ENCODE results near the gene CENPS. TPM values are rescaled to one million over a fixed set of nuclear protein-coding genes. Genes with fewer than 3 reads are reported as not detected.
"Not testable (repeated sequence)": the region's sequence is repeated elsewhere in the genome, so short reads cannot be mapped to it uniquely, and the experiment has no call there.

Gene CENPS
- total RNA-seq, 2 donors from 2014 or later: 13.2 to 26.6 TPM

- no peaks in the 10 kb centered on the region for H3K9me3 ChIP-seq
- no peak overlapping the region for H3K27ac ChIP-seq
- no peak overlapping the region for H3K4me3 ChIP-seq
- no peak overlapping the region for H3K9ac ChIP-seq (ENCODE audit: low read depth in 2 of 2, low read length in 2 of 2)
- intact Hi-C loops (cut with DNase I): no loop called here
- H3K4me1 ChIP-seq: peaks cover 6% of the 10 kb centered on the region
- H3K27me3 ChIP-seq: no peaks in the 10 kb centered on the region
- DNase-seq: no peak
- TF ChIP-seq CTCF (IDR thresholded peaks at IDR 0.05): no peak
- no peaks in the 10 kb centered on the region for H3K36me3 ChIP-seq
Observed at GRCh38 chr1:10470043-10470442, 39.8 kb downstream of the CENPS start.

- Histone ChIP-seq H3K9ac (ENCODE audit: low read depth in 2 of 2, low read length in 2 of 2) (peak overlapping the region; percentile 66 to 83), H3K4me1 (peaks cover 12% of the 10 kb centered on the region), H3K36me3 (no peaks in the 10 kb centered on the region), H3K4me3 (peak overlapping the region; percentile 79), H3K27me3 (no peaks in the 10 kb centered on the region), H3K27ac (peak overlapping the region; percentile 31), H3K9me3 (no peaks in the 10 kb centered on the region)
- no peak for TF ChIP-seq CTCF (IDR thresholded peaks at IDR 0.05)
- intact Hi-C loops (cut with DNase I): no loop called here
- DNase-seq: no peak
Observed at GRCh38 chr1:10471411-10472219, 41.4 kb downstream of the CENPS start.

DNA sequence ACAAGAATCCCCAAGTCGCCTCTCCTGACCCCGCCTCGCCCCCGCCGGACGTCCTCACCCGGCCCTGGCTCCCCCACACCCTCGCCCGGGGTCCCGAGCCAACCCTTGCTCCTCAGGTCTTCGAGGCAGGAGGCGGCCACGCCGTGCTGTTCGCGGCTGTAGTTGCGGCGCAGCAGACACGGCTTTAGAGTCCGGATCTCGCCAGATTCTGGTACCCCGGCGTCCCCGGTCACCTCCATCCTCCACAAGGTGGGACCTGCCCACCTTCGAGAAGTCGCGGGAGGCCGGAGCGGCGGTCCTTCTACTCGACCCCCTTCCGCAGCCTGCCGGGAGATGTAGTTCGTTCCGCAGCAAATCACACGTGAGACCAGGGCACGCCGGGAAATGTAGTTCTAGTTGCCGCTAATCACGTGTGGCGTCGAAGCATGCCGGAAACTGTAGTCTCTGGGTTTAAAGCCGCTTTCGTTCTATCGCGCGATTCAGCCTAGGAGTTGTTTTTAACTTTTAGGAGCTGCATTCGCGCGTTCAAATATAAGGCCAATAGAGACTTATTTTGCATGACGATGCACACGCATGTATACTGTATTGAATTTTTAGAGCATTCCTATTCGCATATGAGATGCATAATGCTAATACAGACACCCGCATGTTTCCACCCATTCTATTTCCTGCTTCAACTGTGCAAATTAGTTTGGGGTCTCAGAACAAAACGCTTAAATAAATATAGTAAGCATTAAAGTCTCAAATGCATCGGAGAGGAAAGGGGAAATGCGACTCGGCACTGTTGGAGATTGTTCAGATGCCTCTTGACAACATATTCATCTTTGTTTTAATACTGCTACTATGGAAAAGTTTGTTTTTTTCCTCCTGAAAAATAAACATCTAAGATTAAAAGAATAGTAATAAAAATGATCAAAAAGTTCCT is 42.2 kb downstream of the CENPS start, which contains the start of gene DFFA:
Gene DFFA, minus strand, starts transcription at position 310 of the 925 bp plus-strand sequence. Its CDS starts 71 bp downstream, at position 239.
- H3K4me1 ChIP-seq: peaks cover 12% of the 10 kb centered on the region
- no peak for TF ChIP-seq CTCF (IDR thresholded peaks at IDR 0.05)
- intact Hi-C loops (cut with DNase I): no loop called here
- no peaks in the 10 kb centered on the region for H3K9me3 ChIP-seq
- peak; percentile 96 for DNase-seq
- no peaks in the 10 kb centered on the region for H3K36me3 ChIP-seq
- peak within 1 kb of the TSS; percentile 31 for H3K27ac ChIP-seq
- H3K9ac ChIP-seq (ENCODE audit: low read depth in 2 of 2, low read length in 2 of 2): peak within 1 kb of the TSS; percentile 66 to 83
- H3K4me3 ChIP-seq: peak within 1 kb of the TSS; percentile 79
- H3K27me3 ChIP-seq: no peaks in the 10 kb centered on the region

- Histone ChIP-seq H3K4me1 (peaks cover 12% of the 10 kb centered on the region), H3K27me3 (no peaks in the 10 kb centered on the region), H3K9ac (ENCODE audit: low read depth in 2 of 2, low read length in 2 of 2) (no peak overlapping the region), H3K9me3 (no peaks in the 10 kb centered on the region), H3K27ac (no peak overlapping the region), H3K36me3 (no peaks in the 10 kb centered on the region), H3K4me3 (no peak overlapping the region)
- no peak for DNase-seq
- intact Hi-C loops (cut with DNase I): no loop called here
- TF ChIP-seq CTCF (IDR thresholded peaks at IDR 0.05): no peak
Observed at GRCh38 chr1:10473145-10473765, 43.0 kb downstream of the CENPS start.

- DNase-seq; intact Hi-C loops (cut with DNase I); H3K9ac ChIP-seq (ENCODE audit: low read depth in 2 of 2, low read length in 2 of 2); H3K9me3 ChIP-seq; H3K36me3 ChIP-seq; H3K27me3 ChIP-seq: not testable (repeated sequence)
- Histone ChIP-seq H3K4me1 (peaks cover 12% of the 10 kb centered on the region), H3K27ac (peak overlapping the region; percentile 73), H3K4me3 (peak overlapping the region; percentile 86)
Observed at GRCh38 chr1:10474309-10474612, 44.0 kb downstream of the CENPS start.
